Midbrain (tissue), 1 donor: ENCODE measurements around the gene PSMB10.
A peak's percentile ranks its signal among the peaks of the same experiment; 100 is the strongest.

Experiments used
- DNase-seq: peaks from one replicate; lab custom pipeline; 2025; lab: John Stamatoyannopoulos, UW

PSMB10 gene

GRCh38 chr16:67963662-67964321 lies 27.1 kb upstream of the PSMB10 start:
- DNase-seq: no peak

GRCh38 chr16:67963292-67963661 lies 26.6 kb upstream of the PSMB10 start:
- peak; percentile 29 for DNase-seq

GRCh38 chr16:67962135-67962534 lies 25.5 kb upstream of the PSMB10 start:
- DNase-seq: no peak

- no peak for DNase-seq
Observed at GRCh38 chr16:67961551-67961957, 24.9 kb upstream of the PSMB10 start.

- DNase-seq: no peak
Observed at GRCh38 chr16:67959536-67960329, 23.1 kb upstream of the PSMB10 start.

GRCh38 chr16:67957622-67958021 lies 21.0 kb upstream of the PSMB10 start:
- no peak for DNase-seq

- no peak for DNase-seq
Observed at GRCh38 chr16:67954421-67955196, 18.0 kb upstream of the PSMB10 start.

- DNase-seq: no peak
Observed at GRCh38 chr16:67953641-67954375, 17.2 kb upstream of the PSMB10 start.

- DNase-seq: peak; percentile 91
Observed at GRCh38 chr16:67951485-67951884, 14.8 kb upstream of the PSMB10 start.

GRCh38 chr16:67950335-67950843 lies 13.7 kb upstream of the PSMB10 start:
- no peak for DNase-seq

- DNase-seq: no peak
Observed at GRCh38 chr16:67949645-67950044, 13.0 kb upstream of the PSMB10 start.

- no peak for DNase-seq
Observed at GRCh38 chr16:67948015-67948414, 11.4 kb upstream of the PSMB10 start.

GRCh38 chr16:67946966-67947558 lies 10.4 kb upstream of the PSMB10 start:
- DNase-seq: no peak

- no peak for DNase-seq
Observed at GRCh38 chr16:67946128-67946569, 9.5 kb upstream of the PSMB10 start.

- no peak for DNase-seq
Observed at GRCh38 chr16:67945392-67945933, 8.8 kb upstream of the PSMB10 start.

- no peak for DNase-seq
Observed at GRCh38 chr16:67944690-67945391, 8.2 kb upstream of the PSMB10 start.

GRCh38 chr16:67943619-67944504 lies 7.2 kb upstream of the PSMB10 start, which contains the start of gene LCAT:
Gene LCAT (minus strand): TSS chr16:67944120. CDS start chr16:67944101, 19 bp downstream.
- DNase-seq: peak; percentile 85

- DNase-seq: no peak
Observed at GRCh38 chr16:67943256-67943618, 6.6 kb upstream of the PSMB10 start.

GRCh38 chr16:67942510-67943255 lies 6.0 kb upstream of the PSMB10 start:
- DNase-seq: no peak
